ENCODE measurements around the gene PRDM11. TPM values are rescaled to one million over a fixed set of nuclear protein-coding genes. Genes with fewer than 3 reads are reported as not detected.

PRDM11 gene
- total RNA-seq, 1 donor from 2014 or later: 4.6 TPM

- TF ChIP-seq, protein P1, sequence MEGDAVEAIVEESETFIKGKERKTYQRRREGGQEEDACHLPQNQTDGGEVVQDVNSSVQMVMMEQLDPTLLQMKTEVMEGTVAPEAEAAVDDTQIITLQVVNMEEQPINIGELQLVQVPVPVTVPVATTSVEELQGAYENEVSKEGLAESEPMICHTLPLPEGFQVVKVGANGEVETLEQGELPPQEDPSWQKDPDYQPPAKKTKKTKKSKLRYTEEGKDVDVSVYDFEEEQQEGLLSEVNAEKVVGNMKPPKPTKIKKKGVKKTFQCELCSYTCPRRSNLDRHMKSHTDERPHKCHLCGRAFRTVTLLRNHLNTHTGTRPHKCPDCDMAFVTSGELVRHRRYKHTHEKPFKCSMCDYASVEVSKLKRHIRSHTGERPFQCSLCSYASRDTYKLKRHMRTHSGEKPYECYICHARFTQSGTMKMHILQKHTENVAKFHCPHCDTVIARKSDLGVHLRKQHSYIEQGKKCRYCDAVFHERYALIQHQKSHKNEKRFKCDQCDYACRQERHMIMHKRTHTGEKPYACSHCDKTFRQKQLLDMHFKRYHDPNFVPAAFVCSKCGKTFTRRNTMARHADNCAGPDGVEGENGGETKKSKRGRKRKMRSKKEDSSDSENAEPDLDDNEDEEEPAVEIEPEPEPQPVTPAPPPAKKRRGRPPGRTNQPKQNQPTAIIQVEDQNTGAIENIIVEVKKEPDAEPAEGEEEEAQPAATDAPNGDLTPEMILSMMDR (conservative IDR thresholded peaks at IDR 0.05; ENCODE audit: low read depth, low read length): no peak
- no peak for DNase-seq (ENCODE audit: low read depth)
- no peak overlapping the region for H3K4me3 ChIP-seq (ENCODE audit: low read depth, low read length)
These were observed 66.9 kb downstream of the PRDM11 start for GRCh38 chr11:45213316-45213665.

- H3K4me3 ChIP-seq (ENCODE audit: low read depth, low read length): no peak overlapping the region
- TF ChIP-seq, protein P1 (conservative IDR thresholded peaks at IDR 0.05; ENCODE audit: low read depth, low read length): no peak
- no peak for DNase-seq (ENCODE audit: low read depth)
These were observed 67.3 kb downstream of the PRDM11 start for GRCh38 chr11:45213717-45214116.

- no peak for DNase-seq (ENCODE audit: low read depth)
- TF ChIP-seq, protein P1 (conservative IDR thresholded peaks at IDR 0.05; ENCODE audit: low read depth, low read length): no peak
- H3K4me3 ChIP-seq (ENCODE audit: low read depth, low read length): no peak overlapping the region
These were observed 68.8 kb downstream of the PRDM11 start for GRCh38 chr11:45215098-45215865.

GRCh38 chr11:45216031-45216430, 69.6 kb downstream of the PRDM11 start:
- TF ChIP-seq, protein P1 (conservative IDR thresholded peaks at IDR 0.05; ENCODE audit: low read depth, low read length): no peak
- no peak overlapping the region for H3K4me3 ChIP-seq (ENCODE audit: low read depth, low read length)
- DNase-seq (ENCODE audit: low read depth): no peak

GRCh38 chr11:45216901-45217300, 70.5 kb downstream of the PRDM11 start:
- H3K4me3 ChIP-seq (ENCODE audit: low read depth, low read length): no peak overlapping the region
- TF ChIP-seq, protein P1 (conservative IDR thresholded peaks at IDR 0.05; ENCODE audit: low read depth, low read length): no peak
- DNase-seq (ENCODE audit: low read depth): no peak

GRCh38 chr11:45217991-45218390, 71.6 kb downstream of the PRDM11 start:
- TF ChIP-seq, protein P1 (conservative IDR thresholded peaks at IDR 0.05; ENCODE audit: low read depth, low read length): no peak
- DNase-seq (ENCODE audit: low read depth): no peak
- H3K4me3 ChIP-seq (ENCODE audit: low read depth, low read length): no peak overlapping the region

DNA sequence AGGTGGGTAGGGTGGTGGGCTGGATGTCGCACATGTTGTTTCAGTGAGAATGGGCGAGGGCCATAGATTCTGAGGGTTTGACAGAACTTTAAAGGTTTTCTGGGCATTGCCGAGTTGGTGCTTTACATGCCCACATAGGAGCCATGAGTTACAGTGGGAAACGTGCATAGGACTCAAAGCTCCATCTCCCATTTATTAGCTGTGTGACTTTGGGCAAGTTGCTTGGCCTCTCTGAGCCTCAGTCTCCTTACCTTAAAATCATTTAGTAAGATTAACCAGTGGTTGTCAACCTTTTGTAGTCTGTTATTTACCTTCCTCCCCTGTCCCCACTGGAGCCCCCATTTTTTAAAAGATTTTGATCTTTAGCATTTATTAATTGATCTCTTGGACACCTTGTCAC, 72.3 kb downstream of the PRDM11 start:
- DNase-seq (ENCODE audit: low read depth): no peak
- TF ChIP-seq, protein P1 (conservative IDR thresholded peaks at IDR 0.05; ENCODE audit: low read depth, low read length): no peak
- no peak overlapping the region for H3K4me3 ChIP-seq (ENCODE audit: low read depth, low read length)
